ENCODE results near the gene SAGE1. TPM values are rescaled to one million over a fixed set of nuclear protein-coding genes. Genes with fewer than 3 reads are reported as not detected.

The SAGE1 gene
- total and polyA plus RNA-seq, 4 experiments from 2014 or later = not detected

GRCh38 chrX:135951291-135951690 is 57.8 kb downstream of the SAGE1 start:
- Mint-ChIP-seq H3K4me1 (no peaks in the 10 kb centered on the region), H3K36me3 (peaks cover 0 to under 1% of the 10 kb centered on the region in 2 donors), H3K9me3 (no peaks in the 10 kb centered on the region), H3K27ac (peak overlapping the region in 1 of 7 donors; percentile 42), H3K4me3 (no peak overlapping the region), H3K27me3 (no peaks in the 10 kb centered on the region)
- Histone ChIP-seq H3K4me3 (ENCODE audit: low read length in 2 of 2) (no peak overlapping the region), H3K36me3 (ENCODE audit: insufficient read depth, low read length) (no peaks in the 10 kb centered on the region), H3K9me3 (ENCODE audit: control insufficient read depth in 1 of 2, low read length in 2 of 2) (no peaks in the 10 kb centered on the region), H3K27ac (ENCODE audit: low read depth, low read length) (no peak overlapping the region), H3K27me3 (ENCODE audit: insufficient read depth, low read length) (no peaks in the 10 kb centered on the region), H3K4me1 (ENCODE audit: insufficient read depth, low read length) (no peaks in the 10 kb centered on the region)
- intact Hi-C loops (cut with micrococcal nuclease) = no loop called here
- CTCF ChIA-PET (ENCODE audit: partially characterized antibody) = no interaction called here
- DNase-seq = no peak
- POLR2A ChIA-PET (ENCODE audit: partially characterized antibody) = no interaction called here

Other genes with a start within 250 kb of the SAGE1 start
- not detected for gene CT45A1, start 180.1 kb upstream of the SAGE1 start, total RNA-seq
- gene CT45A1, start 180.1 kb upstream of the SAGE1 start, polyA plus RNA-seq = not detected
- not detected for gene CT45A3, start 125.5 kb upstream of the SAGE1 start, total RNA-seq
- gene CT45A3, start 125.5 kb upstream of the SAGE1 start, polyA plus RNA-seq = not detected
- not detected for gene CT45A5, start 108.2 kb upstream of the SAGE1 start, total RNA-seq
- not detected for gene CT45A5, start 108.2 kb upstream of the SAGE1 start, polyA plus RNA-seq
- not detected for gene CT45A6, start 90.9 kb upstream of the SAGE1 start, total RNA-seq
- gene CT45A6, start 90.9 kb upstream of the SAGE1 start, polyA plus RNA-seq = not detected
- not detected for gene CT45A2, start 73.7 kb upstream of the SAGE1 start, total RNA-seq
- not detected for gene CT45A2, start 73.7 kb upstream of the SAGE1 start, polyA plus RNA-seq
- gene CT45A7, start 56.4 kb upstream of the SAGE1 start, total RNA-seq = not detected
- not detected for gene CT45A7, start 56.4 kb upstream of the SAGE1 start, polyA plus RNA-seq
- not detected for gene CT45A8, start 39.2 kb upstream of the SAGE1 start, total RNA-seq
- gene CT45A8, start 39.2 kb upstream of the SAGE1 start, polyA plus RNA-seq = not detected
- gene CT45A9, start 21.9 kb upstream of the SAGE1 start, total RNA-seq = not detected
- not detected for gene CT45A9, start 21.9 kb upstream of the SAGE1 start, polyA plus RNA-seq
- not detected for gene CT45A10, start 272 bp upstream of the SAGE1 start, total RNA-seq
- not detected for gene CT45A10, start 272 bp upstream of the SAGE1 start, polyA plus RNA-seq
- gene MMGT1, start 80.3 kb downstream of the SAGE1 start, total RNA-seq = 10 to 100 TPM; 28.5 to 29.0 TPM
- gene MMGT1, start 80.3 kb downstream of the SAGE1 start, polyA plus RNA-seq = 10 to 100 TPM in 1 of 2 donors, 1 to 10 TPM in 1; 9.1 to 13.7 TPM
- gene SLC9A6, start 91.7 kb downstream of the SAGE1 start, total RNA-seq = 10 to 100 TPM; 20.5 to 24.3 TPM
- gene SLC9A6, start 91.7 kb downstream of the SAGE1 start, polyA plus RNA-seq = 10 to 100 TPM; 20.7 to 30.1 TPM